Peyer's patch (tissue), 4 donors: ENCODE measurements around the gene PRR16. TPM values are rescaled to one million over a fixed set of nuclear protein-coding genes. Genes with fewer than 3 reads are reported as not detected.

Experiments used
- DNase-seq, 3 donors: peaks; one replicate each; pipeline ENCODE4 v3.0.0-alpha.2; 2017 to 2019
- H3K27ac ChIP-seq, 4 donors: fragments of 200-600 bp; sonication (generic); one replicate each; pipeline ENCODE4 v1.5.1; 2016 to 2019
- H3K27me3 ChIP-seq, 2 donors: fragments of 200-600 bp; sonication (generic); one replicate each; pipeline ENCODE4 v1.5.1; 2019
- H3K36me3 ChIP-seq, 3 donors: fragments of 200-600 bp; sonication (generic); one replicate each; pipeline ENCODE4 v1.5.1; 2016 to 2019
- H3K4me1 ChIP-seq, 4 donors: fragments of 200-600 bp; sonication (generic); one replicate each; pipeline ENCODE4 v1.5.1; 2016 to 2019
- H3K4me3 ChIP-seq, 4 donors: fragments of 200-600 bp; sonication (generic); 1 replicate in 3 of 4; 2 replicates in 1 of 4; pipeline ENCODE4 v1.5.1; 2016 to 2019; ENCODE audit warnings: mild to moderate bottlenecking in 1 of 4
- H3K9me3 ChIP-seq, 4 donors: fragments of 200-600 bp; sonication (generic); one replicate each; pipeline ENCODE4 v1.5.1; 2016 to 2019; ENCODE audit warnings: mild to moderate bottlenecking in 1 of 4
- POLR2A ChIP-seq, 2 donors: fragments of 450-650 bp; IDR thresholded peaks; one replicate each; pipeline ENCODE4 v1.5.1; 2017; ENCODE audit warnings: antibody characterized with exemption in 2 of 2, mild to moderate bottlenecking in 2 of 2, moderate library complexity in 2 of 2
- total RNA-seq, 4 donors: library from RNA; depleted of rRNA; stranded (reverse); fragments of >200 nt; gene quantifications; one replicate each; pipeline ENCODE4 v1.1.0, GENCODE V29; 2016
- TF ChIP-seq, protein P1 (sequence below), 6 experiments: fragments of 450-650 bp in 4 of 6; fragments of 200-600 bp in 2 of 6; sonication (generic) in 1 of 6; IDR thresholded peaks; one replicate each; pipeline ENCODE4 v1.5.1; 2017 to 2019; ENCODE audit warnings: antibody characterized with exemption in 6 of 6, mild to moderate bottlenecking in 3 of 6, moderate library complexity in 1 of 6

PRR16 gene
- total RNA-seq, 4 donors from 2014 or later, result 2.9 to 37.1 (median 3.8) TPM

DNA sequence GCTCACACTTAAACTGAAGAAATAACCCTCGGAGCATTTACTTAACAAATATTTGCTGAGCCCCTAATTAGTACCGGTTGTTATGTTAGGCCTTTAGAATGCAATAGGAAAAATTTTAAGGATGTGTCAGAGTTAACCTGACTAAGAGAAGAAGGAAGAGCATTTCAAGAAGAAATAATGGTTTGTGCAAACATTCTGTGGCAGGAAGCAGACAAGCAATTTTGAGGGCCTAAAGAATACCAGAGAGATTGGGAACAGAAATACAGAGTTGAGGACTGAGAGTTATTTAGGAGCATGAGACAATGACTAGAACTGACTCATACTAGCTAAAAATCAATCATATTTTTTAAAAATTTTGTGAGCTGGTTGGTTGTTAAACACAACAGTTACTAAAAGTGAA is 218.8 kb downstream of the PRR16 start:
- Histone ChIP-seq H3K9me3 (no peaks in the 10 kb centered on the region), H3K4me1 (no peaks in the 10 kb centered on the region), H3K36me3 (no peaks in the 10 kb centered on the region), H3K27ac (no peak overlapping the region), H3K27me3 (no peaks in the 10 kb centered on the region), H3K4me3 (no peak overlapping the region)
- no peak for TF ChIP-seq POLR2A (IDR thresholded peaks at IDR 0.05)
- TF ChIP-seq, protein P1, sequence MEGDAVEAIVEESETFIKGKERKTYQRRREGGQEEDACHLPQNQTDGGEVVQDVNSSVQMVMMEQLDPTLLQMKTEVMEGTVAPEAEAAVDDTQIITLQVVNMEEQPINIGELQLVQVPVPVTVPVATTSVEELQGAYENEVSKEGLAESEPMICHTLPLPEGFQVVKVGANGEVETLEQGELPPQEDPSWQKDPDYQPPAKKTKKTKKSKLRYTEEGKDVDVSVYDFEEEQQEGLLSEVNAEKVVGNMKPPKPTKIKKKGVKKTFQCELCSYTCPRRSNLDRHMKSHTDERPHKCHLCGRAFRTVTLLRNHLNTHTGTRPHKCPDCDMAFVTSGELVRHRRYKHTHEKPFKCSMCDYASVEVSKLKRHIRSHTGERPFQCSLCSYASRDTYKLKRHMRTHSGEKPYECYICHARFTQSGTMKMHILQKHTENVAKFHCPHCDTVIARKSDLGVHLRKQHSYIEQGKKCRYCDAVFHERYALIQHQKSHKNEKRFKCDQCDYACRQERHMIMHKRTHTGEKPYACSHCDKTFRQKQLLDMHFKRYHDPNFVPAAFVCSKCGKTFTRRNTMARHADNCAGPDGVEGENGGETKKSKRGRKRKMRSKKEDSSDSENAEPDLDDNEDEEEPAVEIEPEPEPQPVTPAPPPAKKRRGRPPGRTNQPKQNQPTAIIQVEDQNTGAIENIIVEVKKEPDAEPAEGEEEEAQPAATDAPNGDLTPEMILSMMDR (IDR thresholded peaks at IDR 0.05), result no peak
- no peak for DNase-seq

DNA sequence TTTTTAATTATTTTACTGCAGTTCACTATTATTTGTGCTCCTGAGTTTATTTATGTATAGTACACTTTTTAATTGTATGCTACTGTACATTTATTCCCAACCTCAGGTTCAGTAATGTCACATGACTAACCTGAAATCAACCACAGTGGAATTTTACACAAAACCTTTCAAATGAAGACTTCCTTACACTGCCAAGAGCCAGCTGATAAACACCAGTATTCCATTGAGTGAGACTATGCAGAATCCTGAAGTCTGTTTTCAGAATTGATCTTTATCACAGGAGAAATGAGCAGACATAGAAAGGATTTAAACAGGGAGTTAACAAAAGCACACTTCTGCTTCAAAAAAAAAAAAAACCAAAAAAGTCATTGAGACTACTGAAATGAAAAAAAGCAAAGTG is 219.5 kb downstream of the PRR16 start:
- no peak for DNase-seq
- TF ChIP-seq, protein P1 (IDR thresholded peaks at IDR 0.05), result no peak
- no peak for TF ChIP-seq POLR2A (IDR thresholded peaks at IDR 0.05)

GRCh38 chr5:120684213-120684612 is 220.1 kb downstream of the PRR16 start:
- Histone ChIP-seq H3K4me3 (no peak overlapping the region), H3K4me1 (no peaks in the 10 kb centered on the region)

More for the DNA sequence above, 219.5 kb downstream of the PRR16 start:
- H3K9me3 ChIP-seq, result no peaks in the 10 kb centered on the region
- H3K36me3 ChIP-seq, result no peaks in the 10 kb centered on the region
- H3K27ac ChIP-seq, result no peak overlapping the region
- H3K4me3 ChIP-seq, result no peak overlapping the region
- no peaks in the 10 kb centered on the region for H3K4me1 ChIP-seq
- H3K27me3 ChIP-seq, result no peaks in the 10 kb centered on the region

DNA sequence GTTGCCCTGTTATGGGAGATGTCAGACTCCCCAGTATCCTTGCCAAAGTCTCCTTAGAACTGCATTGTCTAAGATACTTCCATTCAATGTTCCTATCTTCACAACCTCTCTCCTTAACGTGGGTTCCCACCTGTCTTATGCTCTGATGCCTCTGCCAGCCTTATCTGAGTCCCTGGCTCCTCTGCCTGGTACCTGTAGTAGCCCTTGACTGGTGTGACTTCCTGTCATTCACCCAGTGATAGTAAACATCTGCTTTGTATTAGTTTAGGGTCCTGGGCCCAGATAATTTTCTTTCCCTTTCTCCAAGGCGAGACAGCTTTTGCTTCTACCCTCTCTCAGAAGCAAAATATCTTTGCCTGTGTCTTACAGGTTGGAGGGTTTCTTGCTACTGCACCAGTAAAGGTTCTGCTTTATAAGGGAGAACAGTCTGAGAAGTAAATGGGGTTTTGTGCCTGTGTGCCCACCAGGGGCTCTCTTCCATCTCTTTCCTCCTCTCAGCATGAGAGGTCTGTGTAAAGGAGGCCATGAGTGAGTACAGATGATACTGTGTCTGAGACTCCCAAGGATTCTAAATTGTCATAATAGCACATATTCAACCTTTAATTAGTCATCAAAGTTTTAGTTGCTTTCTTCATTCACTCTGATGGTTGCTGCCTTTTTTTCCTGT is 220.8 kb downstream of the PRR16 start:
- Histone ChIP-seq H3K4me1 (no peaks in the 10 kb centered on the region), H3K9me3 (no peaks in the 10 kb centered on the region), H3K27me3 (no peaks in the 10 kb centered on the region), H3K4me3 (no peak overlapping the region), H3K27ac (no peak overlapping the region), H3K36me3 (no peaks in the 10 kb centered on the region)
- no peak for DNase-seq
- TF ChIP-seq, protein P1 (IDR thresholded peaks at IDR 0.05), result no peak
- no peak for TF ChIP-seq POLR2A (IDR thresholded peaks at IDR 0.05)

More at GRCh38 chr5:120684213-120684612, 220.1 kb downstream of the PRR16 start:
- DNase-seq, result no peak
- no peak for TF ChIP-seq POLR2A (IDR thresholded peaks at IDR 0.05)
- Histone ChIP-seq H3K27me3 (no peaks in the 10 kb centered on the region), H3K36me3 (no peaks in the 10 kb centered on the region), H3K27ac (no peak overlapping the region), H3K9me3 (no peaks in the 10 kb centered on the region)

- Histone ChIP-seq H3K4me3 (no peak overlapping the region), H3K27me3 (no peaks in the 10 kb centered on the region), H3K9me3 (no peaks in the 10 kb centered on the region), H3K4me1 (no peaks in the 10 kb centered on the region), H3K36me3 (no peaks in the 10 kb centered on the region), H3K27ac (no peak overlapping the region)
- TF ChIP-seq POLR2A (IDR thresholded peaks at IDR 0.05), result no peak
- TF ChIP-seq, protein P1 (IDR thresholded peaks at IDR 0.05), result no peak
- no peak for DNase-seq
These were observed 226.7 kb downstream of the PRR16 start for GRCh38 chr5:120690621-120691407.

GRCh38 chr5:120692325-120692724 is 228.2 kb downstream of the PRR16 start:
- Histone ChIP-seq H3K9me3 (no peaks in the 10 kb centered on the region), H3K4me1 (no peaks in the 10 kb centered on the region), H3K27ac (no peak overlapping the region), H3K27me3 (no peaks in the 10 kb centered on the region), H3K4me3 (no peak overlapping the region), H3K36me3 (no peaks in the 10 kb centered on the region)
- no peak for DNase-seq
- TF ChIP-seq, protein P1 (IDR thresholded peaks at IDR 0.05), result no peak
- no peak for TF ChIP-seq POLR2A (IDR thresholded peaks at IDR 0.05)
